Stromal cell of bone marrow (primary cell): ENCODE results near the gene ACSL5.

Source experiments
- DNase-seq: peaks from one replicate; pipeline ENCODE4 v3.0.0-alpha.2; 2012; ENCODE audit warnings: low read depth

Gene ACSL5

GRCh38 chr10:112373912-112374338 is at the start of gene ACSL5:
Gene ACSL5 (plus strand): TSS chr10:112374116. CDS start chr10:112394947, 20,831 bp downstream.
- DNase-seq, result no peak

- DNase-seq, result no peak
Measured at GRCh38 chr10:112327678-112328077, 46.2 kb upstream of the ACSL5 start.

GRCh38 chr10:112330162-112330561 is 43.8 kb upstream of the ACSL5 start:
- DNase-seq, result no peak

GRCh38 chr10:112330607-112331160 is 43.2 kb upstream of the ACSL5 start:
- DNase-seq, result no peak

- no peak for DNase-seq
Measured at GRCh38 chr10:112332022-112332421, 41.9 kb upstream of the ACSL5 start.

GRCh38 chr10:112332509-112333228 is 41.2 kb upstream of the ACSL5 start:
- no peak for DNase-seq

GRCh38 chr10:112333452-112333851 is 40.5 kb upstream of the ACSL5 start:
- no peak for DNase-seq

GRCh38 chr10:112335111-112335867 is 38.6 kb upstream of the ACSL5 start:
- no peak for DNase-seq

GRCh38 chr10:112335868-112336265 is 38.0 kb upstream of the ACSL5 start:
- no peak for DNase-seq

- no peak for DNase-seq
Measured at GRCh38 chr10:112336556-112337201, 37.2 kb upstream of the ACSL5 start.

- no peak for DNase-seq
Measured at GRCh38 chr10:112338957-112339356, 35.0 kb upstream of the ACSL5 start.

- DNase-seq, result no peak
Measured at GRCh38 chr10:112340601-112341000, 33.3 kb upstream of the ACSL5 start.

- no peak for DNase-seq
Measured at GRCh38 chr10:112343056-112343806, 30.7 kb upstream of the ACSL5 start.

- no peak for DNase-seq
Measured at GRCh38 chr10:112344261-112344660, 29.7 kb upstream of the ACSL5 start.

- DNase-seq, result no peak
Measured at GRCh38 chr10:112345202-112345601, 28.7 kb upstream of the ACSL5 start.

- DNase-seq, result no peak
Measured at GRCh38 chr10:112345743-112346142, 28.2 kb upstream of the ACSL5 start.

- no peak for DNase-seq
Measured at GRCh38 chr10:112346774-112347173, 27.1 kb upstream of the ACSL5 start.

GRCh38 chr10:112347709-112348671 is 25.9 kb upstream of the ACSL5 start:
- no peak for DNase-seq

- DNase-seq, result no peak
Measured at GRCh38 chr10:112348759-112349158, 25.2 kb upstream of the ACSL5 start.

GRCh38 chr10:112349521-112350085 is 24.3 kb upstream of the ACSL5 start:
- DNase-seq, result no peak
